H1 (cell line): ENCODE data around the gene SSC5D. TPM values are rescaled to one million over a fixed set of nuclear protein-coding genes. Genes with fewer than 3 reads are reported as not detected.

Experiments
- CTCF ChIA-PET: fragments of 300-600 bp; sonication (Branson Sonifier 250); formaldehyde crosslinking; loops from one replicate; lab custom pipeline; 2021; ENCODE audit not compliant: partially characterized antibody; lab: Charles Lee
- POLR2A ChIA-PET: fragments of 300-600 bp; sonication (Branson Sonifier 250); formaldehyde crosslinking; loops from one replicate; lab custom pipeline; 2021; ENCODE audit warnings: inconsistent platforms; ENCODE audit not compliant: partially characterized antibody; lab: Charles Lee
- DNase-seq, 2 experiments: peaks; one replicate each; pipeline versions ENCODE4 v3.0.0 to v3.0.0-alpha.2; 2010 to 2022; ENCODE audit warnings: low spot score in 2 of 2, low read depth in 1 of 2, mixed read lengths in 1 of 2
- FAIRE-seq: peaks from 2 replicates; lab custom pipeline; 2011; peaks lifted over from hg19 to GRCh38; lab: Jason Lieb, UNC
- H2AFZ ChIP-seq: 2 replicates; pipeline ENCODE4 v1.8.1; 2012; ENCODE audit warnings: low read length, inconsistent platforms
- H2AK5ac ChIP-seq: 2 replicates; pipeline ENCODE4 v1.6.1; 2013; ENCODE audit warnings: low read depth, low read length
- H2BK120ac ChIP-seq: replicated peaks from 2 replicates; pipeline ENCODE3; 2013; ENCODE audit warnings: low read depth, low read length, inconsistent platforms
- H2BK12ac ChIP-seq: 2 replicates; pipeline ENCODE4 v1.6.1; 2013; ENCODE audit warnings: low read depth, low read length
- H2BK15ac ChIP-seq: 2 replicates; pipeline ENCODE4 v1.6.1; 2013; ENCODE audit warnings: low read length
- H2BK20ac ChIP-seq: 2 replicates; pipeline ENCODE4 v1.6.1; 2013; ENCODE audit warnings: low read length
- H2BK5ac ChIP-seq: 2 replicates; pipeline ENCODE4 v1.6.1; 2013; ENCODE audit warnings: low read depth, low read length
- H3K14ac ChIP-seq: 2 replicates; pipeline ENCODE4 v1.6.1; 2013; ENCODE audit warnings: inconsistent platforms; ENCODE audit not compliant: insufficient read length
- H3K18ac ChIP-seq: 2 replicates; pipeline ENCODE4 v1.6.1; 2013; ENCODE audit warnings: low read length; ENCODE audit errors: extremely low read depth
- H3K23ac ChIP-seq: 2 replicates; pipeline ENCODE4 v1.6.1; 2013; ENCODE audit warnings: inconsistent platforms; ENCODE audit not compliant: insufficient read length
- H3K23me2 ChIP-seq: 2 replicates; pipeline ENCODE4 v1.6.1; 2013; ENCODE audit warnings: low read depth, low read length
- H3K27ac ChIP-seq: 2 replicates; pipeline ENCODE4 v1.6.1; 2011; ENCODE audit warnings: low read depth, low read length, inconsistent platforms
- H3K27me3 ChIP-seq, 4 experiments: replicated peaks in 1 of 4; 1 replicate in 1 of 4; 2 replicates in 3 of 4; pipeline versions ENCODE4 v1.6.1 to v1.8.1; 2011 to 2013; ENCODE audit warnings: low read length in 3 of 4, mild to moderate bottlenecking in 3 of 4, inconsistent platforms in 2 of 4, mixed read lengths in 2 of 4, moderate library complexity in 1 of 4; ENCODE audit not compliant: control insufficient read depth in 3 of 4, insufficient read depth in 3 of 4; ENCODE audit errors: extremely low read depth in 1 of 4
- H3K36me3 ChIP-seq, 4 experiments: 2 replicates each; pipeline versions ENCODE4 v1.6.1 to v1.8.1; 2011 to 2013; ENCODE audit warnings: mild to moderate bottlenecking in 4 of 4, low read length in 3 of 4, moderate library complexity in 2 of 4, control low read depth in 1 of 4, inconsistent platforms in 1 of 4; ENCODE audit not compliant: insufficient read depth in 4 of 4, control insufficient read depth in 2 of 4
- H3K4ac ChIP-seq: replicated peaks from 2 replicates; pipeline ENCODE3; 2013; ENCODE audit warnings: low read length, low read depth, mixed read lengths, inconsistent platforms; ENCODE audit not compliant: insufficient read length
- H3K4me1 ChIP-seq, 4 experiments: replicated peaks in 1 of 4; 1 replicate in 1 of 4; 2 replicates in 3 of 4; pipeline versions ENCODE4 v1.6.1 to v1.8.1; 2011 to 2013; ENCODE audit warnings: low read length in 3 of 4, inconsistent platforms in 2 of 4, mixed read lengths in 1 of 4; ENCODE audit not compliant: insufficient read depth in 4 of 4, control insufficient read depth in 3 of 4
- H3K4me2 ChIP-seq, 2 experiments: 2 replicates each; pipeline versions ENCODE4 v1.6.1 to v1.8.1; 2011 to 2013; ENCODE audit warnings: low read depth in 2 of 2, low read length in 2 of 2, control low read depth in 1 of 2, inconsistent platforms in 1 of 2, mild to moderate bottlenecking in 1 of 2; ENCODE audit not compliant: insufficient read depth in 1 of 2
- H3K4me3 ChIP-seq, 4 experiments: fragments of 200-600, 300-600 bp in 1 of 4; sonication (generic), shearing (Covaris generic), sonication (Bioruptor Twin) in 1 of 4; 2 replicates each; pipeline versions ENCODE4 v1.5.1 to v1.8.1; 2011 to 2016; ENCODE audit warnings: low read length in 4 of 4, low read depth in 3 of 4, control low read depth in 2 of 4, inconsistent platforms in 2 of 4, mild to moderate bottlenecking in 2 of 4, mixed read lengths in 1 of 4, moderate library complexity in 1 of 4; ENCODE audit not compliant: insufficient read depth in 2 of 4; ENCODE audit errors: extremely low read depth in 1 of 4
- H3K56ac ChIP-seq: replicated peaks from 2 replicates; pipeline ENCODE3; 2013; ENCODE audit warnings: low read depth, mild to moderate bottlenecking, mixed read lengths, low read length, inconsistent platforms; ENCODE audit not compliant: insufficient read length
- H3K79me1 ChIP-seq: 2 replicates; pipeline ENCODE4 v1.6.1; 2013; ENCODE audit warnings: low read depth, low read length, control low read depth
- H3K79me2 ChIP-seq, 2 experiments: 2 replicates each; pipeline versions ENCODE4 v1.6.1 to v1.8.1; 2012 to 2013; ENCODE audit warnings: low read length in 2 of 2, mild to moderate bottlenecking in 2 of 2, inconsistent platforms in 1 of 2; ENCODE audit not compliant: insufficient read depth in 2 of 2, control insufficient read depth in 1 of 2
- H3K9ac ChIP-seq, 4 experiments: replicated peaks in 1 of 4; 1 replicate in 1 of 4; 2 replicates in 3 of 4; pipeline versions ENCODE4 v1.6.1 to v1.8.1; 2011 to 2013; ENCODE audit warnings: low read depth in 3 of 4, low read length in 3 of 4, control low read depth in 2 of 4, mild to moderate bottlenecking in 2 of 4, moderate library complexity in 2 of 4, inconsistent platforms in 1 of 4; ENCODE audit errors: extremely low read depth in 1 of 4
- H3K9me3 ChIP-seq, 2 experiments: 2 replicates each; pipeline versions ENCODE4 v1.6.1 to v1.8.1; 2012 to 2013; ENCODE audit warnings: mild to moderate bottlenecking in 2 of 2, moderate library complexity in 2 of 2, control low read depth in 1 of 2, inconsistent platforms in 1 of 2, low read depth in 1 of 2, low read length in 1 of 2, mixed read lengths in 1 of 2; ENCODE audit not compliant: insufficient read depth in 2 of 2
- H4K20me1 ChIP-seq, 2 experiments: replicated peaks in 1 of 2; 2 replicates each; pipeline versions ENCODE3 to v1.8.1; 2011 to 2013; ENCODE audit warnings: inconsistent platforms in 2 of 2, low read length in 2 of 2, mild to moderate bottlenecking in 1 of 2; ENCODE audit not compliant: insufficient read depth in 2 of 2, control insufficient read depth in 1 of 2
- H4K5ac ChIP-seq: 2 replicates; pipeline ENCODE4 v1.6.1; 2013; ENCODE audit warnings: low read length, low read depth, mixed read lengths, inconsistent platforms; ENCODE audit not compliant: insufficient read length
- H4K8ac ChIP-seq: 2 replicates; pipeline ENCODE4 v1.8.0; 2013; ENCODE audit warnings: mild to moderate bottlenecking, moderate library complexity, low read length, inconsistent platforms; ENCODE audit not compliant: insufficient read depth; ENCODE audit errors: extremely low read depth
- H4K91ac ChIP-seq: replicated peaks from 2 replicates; pipeline ENCODE3; 2013; ENCODE audit warnings: low read length, mixed read lengths, inconsistent platforms; ENCODE audit not compliant: insufficient read length
- FOSL1 ChIP-seq: IDR thresholded peaks from 2 replicates; pipeline ENCODE4 v1.6.1; 2011; ENCODE audit warnings: mild to moderate bottlenecking, low read depth, low read length, moderate library complexity; ENCODE audit not compliant: insufficient read depth
- SP1 ChIP-seq: IDR thresholded peaks from 2 replicates; pipeline ENCODE4 v1.6.1; 2011; ENCODE audit warnings: low read depth, low read length
- WGBS, 2 experiments: shearing (Covaris generic) in 1 of 2; methylation state at CpG; one replicate each; pipeline versions ENCODE4 v1.1.6 to v1.1.7; 2013 to 2015; ENCODE audit warnings: low lambda C conversion rate in 2 of 2, mixed read lengths in 2 of 2, inconsistent platforms in 1 of 2, low coverage in 1 of 2, missing lambda C conversion rate in 1 of 2; ENCODE audit not compliant: insufficient replicate concordance in 2 of 2, insufficient coverage in 1 of 2, insufficient read length in 1 of 2; ENCODE audit errors: extremely low coverage in 1 of 2, missing lambda C conversion rate in 1 of 2; 5-methylcytosine and 5-hydroxymethylcytosine counted together
- polyA plus RNA-seq, 7 experiments: library from polyadenylated mRNA; depleted of rRNA in 3 of 7; stranded (reverse) in 5 of 7; unstranded in 2 of 7; fragments of >200 nt in 5 of 7; fragments of 200-250 nt in 2 of 7; gene quantifications; 1 replicate in 5 of 7; 2 replicates in 1 of 7; 4 replicates in 1 of 7; pipeline versions ENCODE4 v1.2.1 to v1.2.3, GENCODE V29; 2011 to 2013; ENCODE audit warnings: missing spikeins in 2 of 7, mixed read lengths in 2 of 7
- total RNA-seq: library from RNA; stranded (reverse); fragmentation: NEBNext Ultra II Directional; extraction: Animal tissue kit (Norgen Biotek cat#: 25700); gene quantifications from 2 replicates; pipeline ENCODE4 v1.2.1, GENCODE V29; 2021

SSC5D gene
- total and polyA plus RNA-seq, 2 of the 8 experiments (the other 6 are each of a cell fraction or from before 2014, with no cell fraction given), result 0.39 to 1.7 TPM

DNA sequence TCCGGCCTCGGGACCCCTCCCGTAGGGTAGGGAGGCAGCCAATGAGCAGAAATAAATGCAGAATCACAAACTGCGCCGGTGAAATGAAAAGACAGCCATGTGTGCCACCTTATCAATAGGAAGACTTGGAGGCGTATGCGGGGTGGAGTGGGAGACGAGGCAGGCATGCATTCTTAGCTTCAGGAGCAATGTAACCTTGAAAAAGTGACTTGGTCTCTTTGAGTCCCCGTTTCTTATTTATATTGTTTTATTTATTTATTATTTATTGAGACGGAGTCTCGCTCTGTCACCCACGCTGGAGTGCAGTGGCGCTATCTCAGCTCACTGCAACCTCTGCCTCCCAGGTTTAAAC is 16.0 kb downstream of the SSC5D start:
- Histone ChIP-seq H3K4me3 (peak overlapping the region in 1 of 4 experiments; percentile 43; a peak in 1 of 8 replicates), H4K20me1 (no peaks in the 10 kb centered on the region), H3K4me1 (no peaks in the 10 kb centered on the region), H3K14ac (no peak overlapping the region), H4K8ac (no peak overlapping the region), H3K79me2 (no peaks in the 10 kb centered on the region), H3K4ac (no peak overlapping the region), H4K5ac (no peak overlapping the region), H2BK12ac (no peak overlapping the region), H2BK15ac (no peak overlapping the region), H3K56ac (no peak overlapping the region), H3K27me3 (peaks cover 11 to 23% (median 17%) of the 10 kb centered on the region in 4 experiments), H3K36me3 (peaks cover 0 to 3% (median 0%) of the 10 kb centered on the region in 4 experiments; a peak in 1 of 8 replicates), H3K27ac (no peak overlapping the region), H4K91ac (no peak overlapping the region), H2BK5ac (no peak overlapping the region), H3K23ac (no peak overlapping the region), H2BK20ac (no peak overlapping the region), H3K23me2 (no peaks in the 10 kb centered on the region), H3K9me3 (peaks cover 8 to 9% of the 10 kb centered on the region in 2 experiments; a peak in 3 of 4 replicates), H3K4me2 (0 out of 4 replicates have a peak overlapping the region, but pooled peaks of 1 of the 2 experiments have one; percentile 55), H2AFZ (no peak overlapping the region), H3K18ac (no peak overlapping the region), H2AK5ac (no peak overlapping the region), H3K79me1 (no peaks in the 10 kb centered on the region), H2BK120ac (no peak overlapping the region), H3K9ac (no peak overlapping the region)
- no peak for DNase-seq
- TF ChIP-seq SP1 (no peak), FOSL1 (no peak)
- ChIA-PET CTCF (interaction anchor here (0.7 to 2.7 kb wide), 42 partner anchors 9 to 330 kb away, joined by 3 to 31 read pairs (median 5); partner anchors contain the start of genes ISOC2, NAT14, SBK3 and ZNF628), POLR2A (interaction anchor here (0.6 to 2.6 kb wide), 6 partner anchors 19 to 97 kb away, joined by 3 to 15 read pairs (median 4); partner anchors contain the start of genes FIZ1, NAT14 and UBE2S)
- FAIRE-seq, result no peak
- WGBS, 2 experiments, result 48% methylated on average over 13 of the region's 13 CpGs; no CpG with 5 or more reads in 1 of the 2 experiments
